HG02943 (cell line): ENCODE data around the gene RIMBP2.

Source experiments
- ATAC-seq: cut with Tn5 transposase; IDR thresholded peaks from one replicate; pipeline ENCODE4 v1.9.1; 2021; ENCODE audit warnings: mild to moderate bottlenecking, low read depth, moderate library complexity; ENCODE audit not compliant: unreplicated experiment

The RIMBP2 gene

GRCh38 chr12:130413909-130414308, 302.2 kb downstream of the RIMBP2 start:
- no peak for ATAC-seq

GRCh38 chr12:130412384-130412783, 303.7 kb downstream of the RIMBP2 start:
- no peak for ATAC-seq

GRCh38 chr12:130405332-130405731, 310.8 kb downstream of the RIMBP2 start:
- ATAC-seq, result no peak

GRCh38 chr12:130401703-130402102, 314.4 kb downstream of the RIMBP2 start:
- ATAC-seq, result no peak

- ATAC-seq, result no peak
Observed at GRCh38 chr12:130398100-130398848, 317.8 kb downstream of the RIMBP2 start.

- ATAC-seq, result no peak
Observed at GRCh38 chr12:130396667-130397066, 319.4 kb downstream of the RIMBP2 start.

- ATAC-seq, result no peak
Observed at GRCh38 chr12:130394906-130395305, 321.2 kb downstream of the RIMBP2 start.

- no peak for ATAC-seq
Observed at GRCh38 chr12:130391186-130391585, 324.9 kb downstream of the RIMBP2 start.

GRCh38 chr12:130385193-130385592, 330.9 kb downstream of the RIMBP2 start:
- ATAC-seq, result no peak

GRCh38 chr12:130384234-130384633, 331.9 kb downstream of the RIMBP2 start:
- ATAC-seq, result no peak

GRCh38 chr12:130382818-130383217, 333.3 kb downstream of the RIMBP2 start:
- no peak for ATAC-seq

- no peak for ATAC-seq
Observed at GRCh38 chr12:130375296-130376287, 340.5 kb downstream of the RIMBP2 start.

- no peak for ATAC-seq
Observed at GRCh38 chr12:130374083-130374482, 342.0 kb downstream of the RIMBP2 start.

- no peak for ATAC-seq
Observed at GRCh38 chr12:130372936-130373335, 343.2 kb downstream of the RIMBP2 start.

GRCh38 chr12:130371296-130371695, 344.8 kb downstream of the RIMBP2 start:
- ATAC-seq, result no peak

GRCh38 chr12:130369816-130370215, 346.3 kb downstream of the RIMBP2 start:
- no peak for ATAC-seq

GRCh38 chr12:130367523-130367922, 348.6 kb downstream of the RIMBP2 start:
- ATAC-seq, result no peak

- ATAC-seq, result no peak
Observed at GRCh38 chr12:130367003-130367402, 349.1 kb downstream of the RIMBP2 start.

GRCh38 chr12:130366159-130366558, 349.9 kb downstream of the RIMBP2 start:
- no peak for ATAC-seq

GRCh38 chr12:130364578-130364977, 351.5 kb downstream of the RIMBP2 start:
- no peak for ATAC-seq

GRCh38 chr12:130362060-130362459, 354.0 kb downstream of the RIMBP2 start:
- ATAC-seq, result no peak
